Hepatocyte (in vitro differentiated cells): Measurements from ENCODE around the gene DPYSL3. TPM values are rescaled to one million over a fixed set of nuclear protein-coding genes. Genes with fewer than 3 reads are reported as not detected.

Experiments
- DNase-seq: peaks from one replicate; pipeline ENCODE4 v3.0.0-alpha.2; 2016; ENCODE audit warnings: low spot score
- H2AFZ ChIP-seq: fragments of 200-600 bp; sonication (generic); 2 replicates; pipeline ENCODE4 v1.6.0; 2016; ENCODE audit warnings: antibody characterized with exemption, mild to moderate bottlenecking
- H3K27ac ChIP-seq: fragments of 200-600 bp; sonication (generic); 2 replicates; pipeline ENCODE4 v1.5.1; 2016; ENCODE audit warnings: mild to moderate bottlenecking
- H3K27me3 ChIP-seq: fragments of 200-600 bp; sonication (generic); 2 replicates; pipeline ENCODE4 v1.6.1; 2016
- H3K36me3 ChIP-seq: fragments of 200-600 bp; sonication (generic); replicated peaks from 2 replicates; pipeline ENCODE4 v1.5.1; 2016; ENCODE audit warnings: low read depth; ENCODE audit not compliant: insufficient read depth
- H3K4me1 ChIP-seq: fragments of 200-600 bp; sonication (generic); 2 replicates; pipeline ENCODE4 v1.5.1; 2016; ENCODE audit warnings: mild to moderate bottlenecking, moderate library complexity; ENCODE audit not compliant: insufficient read depth
- H3K4me2 ChIP-seq: fragments of 200-600 bp; sonication (generic); 2 replicates; pipeline ENCODE4 v1.6.0; 2016
- H3K4me3 ChIP-seq: fragments of 200-600 bp; sonication (generic); 2 replicates; pipeline ENCODE4 v1.5.1; 2016; ENCODE audit warnings: mild to moderate bottlenecking
- H3K79me2 ChIP-seq: fragments of 200-600 bp; sonication (generic); 2 replicates; pipeline ENCODE4 v1.6.0; 2017; ENCODE audit warnings: mild to moderate bottlenecking
- H3K9me2 ChIP-seq: fragments of 200-600 bp; sonication (generic); replicated peaks from 2 replicates; pipeline ENCODE4 v1.6.0; 2017; ENCODE audit warnings: mild to moderate bottlenecking; ENCODE audit not compliant: insufficient read depth
- H3K9me3 ChIP-seq: fragments of 200-600 bp; sonication (generic); 2 replicates; pipeline ENCODE4 v1.5.1; 2016; ENCODE audit warnings: low read depth, mild to moderate bottlenecking
- H4K20me1 ChIP-seq: fragments of 200-600 bp; sonication (generic); 2 replicates; pipeline ENCODE4 v1.6.0; 2016; ENCODE audit warnings: mild to moderate bottlenecking; ENCODE audit not compliant: insufficient read depth, poor library complexity, severe bottlenecking
- CTCF ChIP-seq: fragments of 200-600 bp; sonication (generic); IDR thresholded peaks from 2 replicates; pipeline ENCODE4 v1.5.1; 2016; ENCODE audit warnings: antibody characterized with exemption, mild to moderate bottlenecking; ENCODE audit not compliant: poor library complexity
- EZH2 ChIP-seq: fragments of 200-600 bp; sonication (generic); IDR thresholded peaks from 2 replicates; pipeline ENCODE4 v1.6.1; 2016; ENCODE audit warnings: antibody characterized with exemption, mild to moderate bottlenecking, borderline replicate concordance
- EZH2phosphoT487 ChIP-seq: fragments of 200-600 bp; sonication (generic); IDR thresholded peaks from one replicate; pipeline ENCODE4 v1.6.1; 2018; ENCODE audit warnings: antibody characterized with exemption, mild to moderate bottlenecking, low read depth, moderate library complexity; ENCODE audit not compliant: unreplicated experiment, severe bottlenecking
- WGBS: methylation state at CpG from one replicate; pipeline ENCODE4 v1.1.6; 2016; ENCODE audit warnings: low lambda C conversion rate; ENCODE audit errors: missing lambda C conversion rate; 5-methylcytosine and 5-hydroxymethylcytosine counted together
- polyA plus RNA-seq: library from polyadenylated mRNA; unstranded; fragments of >200 nt; fragmentation: Nextera tagmentation; extraction: Ambion mirVana; gene quantifications from 2 replicates; pipeline ENCODE4 v1.2.1, GENCODE V29; 2016
- total RNA-seq: library from RNA; depleted of rRNA; stranded (reverse); fragments of >200 nt; gene quantifications from 2 replicates; pipeline ENCODE4 v1.2.3, GENCODE V29; 2014

DPYSL3 gene
- total and polyA plus RNA-seq, 2 experiments from 2014 or later: 35.7 to 78.0 TPM

- H3K27me3 ChIP-seq: no peaks in the 10 kb centered on the region
- no peak overlapping the region for H2AFZ ChIP-seq
- H3K4me1 ChIP-seq: no peaks in the 10 kb centered on the region
- no peak for TF ChIP-seq EZH2phosphoT487
- no peak for TF ChIP-seq CTCF
- no peak for TF ChIP-seq EZH2
- H3K4me3 ChIP-seq: no peak overlapping the region
- H3K79me2 ChIP-seq: no peaks in the 10 kb centered on the region
- H3K9me3 ChIP-seq: no peaks in the 10 kb centered on the region
- H3K36me3 ChIP-seq: no peaks in the 10 kb centered on the region
- DNase-seq: no peak
- no peak overlapping the region for H3K4me2 ChIP-seq
- no peaks in the 10 kb centered on the region for H3K9me2 ChIP-seq
- no peak overlapping the region for H3K27ac ChIP-seq
- 85% methylated on average over 1 of the region's 1 CpG for WGBS
- H4K20me1 ChIP-seq: no peaks in the 10 kb centered on the region
Observed at GRCh38 chr5:147467973-147468508, 41.8 kb downstream of the DPYSL3 start.

- Histone ChIP-seq H3K27ac (no peak overlapping the region), H3K9me3 (no peaks in the 10 kb centered on the region), H3K9me2 (no peaks in the 10 kb centered on the region), H3K36me3 (no peaks in the 10 kb centered on the region), H3K79me2 (no peaks in the 10 kb centered on the region), H3K4me1 (no peaks in the 10 kb centered on the region), H3K4me3 (no peak overlapping the region), H3K27me3 (no peaks in the 10 kb centered on the region), H3K4me2 (no peak overlapping the region), H2AFZ (no peak overlapping the region), H4K20me1 (no peaks in the 10 kb centered on the region)
- no peak for DNase-seq
- no peak for TF ChIP-seq EZH2
- no peak for TF ChIP-seq EZH2phosphoT487
- TF ChIP-seq CTCF: no peak
- WGBS: 75% methylated on average over 6 of the region's 6 CpGs
Observed at GRCh38 chr5:147466360-147466980, 43.4 kb downstream of the DPYSL3 start.

- TF ChIP-seq EZH2phosphoT487 (no peak), EZH2 (no peak), CTCF (no peak)
- H3K4me2 ChIP-seq: no peak overlapping the region
- H3K9me2 ChIP-seq: no peaks in the 10 kb centered on the region
- H3K9me3 ChIP-seq: no peaks in the 10 kb centered on the region
- H3K79me2 ChIP-seq: no peaks in the 10 kb centered on the region
- 92% methylated on average over 3 of the region's 3 CpGs for WGBS
- no peaks in the 10 kb centered on the region for H3K36me3 ChIP-seq
- H3K4me1 ChIP-seq: no peaks in the 10 kb centered on the region
- H3K4me3 ChIP-seq: no peak overlapping the region
- no peak for DNase-seq
- H2AFZ ChIP-seq: no peak overlapping the region
- no peak overlapping the region for H3K27ac ChIP-seq
- H3K27me3 ChIP-seq: no peaks in the 10 kb centered on the region
- H4K20me1 ChIP-seq: no peaks in the 10 kb centered on the region
Observed at GRCh38 chr5:147465747-147466146, 44.1 kb downstream of the DPYSL3 start.
